Spleen (tissue), 7 donors: Measurements from ENCODE around the gene ARID3A.
"Not testable (repeated sequence)": the region's sequence is repeated elsewhere in the genome, so short reads cannot be mapped to it uniquely, and the experiment has no call there.

Experiments used
- POLR2A ChIP-seq, 3 donors: fragments of 450-650 bp; IDR thresholded peaks; one replicate each; pipeline ENCODE4 v1.5.1; 2017; ENCODE audit warnings: antibody characterized with exemption in 3 of 3, mild to moderate bottlenecking in 1 of 3
- POLR2AphosphoS5 ChIP-seq, 3 donors: sonication (generic); formaldehyde crosslinking; IDR thresholded peaks; one replicate each; pipeline ENCODE4 v1.5.1; 2017; ENCODE audit warnings: antibody characterized with exemption in 3 of 3
- TF ChIP-seq, protein P1 (sequence below), 11 experiments: fragments of 200-600 bp in 7 of 11; fragments of 450-650 bp in 4 of 11; sonication (generic) in 4 of 11; IDR thresholded peaks in 8 of 11; conservative IDR thresholded peaks in 3 of 11; 1 replicate in 7 of 11; 2 replicates in 4 of 11; pipeline versions ENCODE4 v1.4.0 to v1.8.0; 2016 to 2021; ENCODE audit warnings: antibody characterized with exemption in 11 of 11, inconsistent platforms in 4 of 11, mild to moderate bottlenecking in 1 of 11
- donor health status: DM: no; HTN: no; CAD: no; lungs with moderate emphysema.
- donor health status: DM: no; HTN: no; CAD: no.
- donor health status: DM: no; HTN: no; CAD: no.

GRCh38 chr19:891421-892200, 34.2 kb upstream of the ARID3A start:
- not testable (repeated sequence) for TF ChIP-seq POLR2AphosphoS5, POLR2A (IDR thresholded peaks at IDR 0.05)
- TF ChIP-seq, protein P1, sequence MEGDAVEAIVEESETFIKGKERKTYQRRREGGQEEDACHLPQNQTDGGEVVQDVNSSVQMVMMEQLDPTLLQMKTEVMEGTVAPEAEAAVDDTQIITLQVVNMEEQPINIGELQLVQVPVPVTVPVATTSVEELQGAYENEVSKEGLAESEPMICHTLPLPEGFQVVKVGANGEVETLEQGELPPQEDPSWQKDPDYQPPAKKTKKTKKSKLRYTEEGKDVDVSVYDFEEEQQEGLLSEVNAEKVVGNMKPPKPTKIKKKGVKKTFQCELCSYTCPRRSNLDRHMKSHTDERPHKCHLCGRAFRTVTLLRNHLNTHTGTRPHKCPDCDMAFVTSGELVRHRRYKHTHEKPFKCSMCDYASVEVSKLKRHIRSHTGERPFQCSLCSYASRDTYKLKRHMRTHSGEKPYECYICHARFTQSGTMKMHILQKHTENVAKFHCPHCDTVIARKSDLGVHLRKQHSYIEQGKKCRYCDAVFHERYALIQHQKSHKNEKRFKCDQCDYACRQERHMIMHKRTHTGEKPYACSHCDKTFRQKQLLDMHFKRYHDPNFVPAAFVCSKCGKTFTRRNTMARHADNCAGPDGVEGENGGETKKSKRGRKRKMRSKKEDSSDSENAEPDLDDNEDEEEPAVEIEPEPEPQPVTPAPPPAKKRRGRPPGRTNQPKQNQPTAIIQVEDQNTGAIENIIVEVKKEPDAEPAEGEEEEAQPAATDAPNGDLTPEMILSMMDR (IDR thresholded peaks at IDR 0.05 in 8 of 11, conservative IDR thresholded peaks at IDR 0.05 in 3 of 11): not testable (repeated sequence)
